Heart right ventricle (tissue), 16 donors: Measurements from ENCODE around the gene DOCK9. TPM values are rescaled to one million over a fixed set of nuclear protein-coding genes. Genes with fewer than 3 reads are reported as not detected.

ENCODE experiments used
- ATAC-seq, 8 donors: fragments of 200-7000 bp; cut with Tn5 transposase; one replicate each; pipeline ENCODE4 v1.9.1; 2020; ENCODE audit warnings: mild to moderate bottlenecking in 8 of 8, moderate library complexity in 8 of 8, moderate number of reproducible peaks in 1 of 8
- DNase-seq, 2 donors: peaks; one replicate each; pipeline ENCODE4 v3.0.0-alpha.2; 2020
- H3K27ac ChIP-seq, 10 donors: fragments of 200-600 bp; sonication (generic) in 2 of 10; one replicate each; pipeline versions ENCODE4 v1.5.0 to v1.8.0; 2020 to 2022; ENCODE audit warnings: mild to moderate bottlenecking in 3 of 10
- H3K27me3 ChIP-seq, 7 donors: fragments of 200-600 bp; one replicate each; pipeline ENCODE4 v1.8.0; 2021 to 2022; ENCODE audit warnings: mild to moderate bottlenecking in 2 of 7
- H3K36me3 ChIP-seq, 9 donors: fragments of 200-600 bp; sonication (generic) in 1 of 9; one replicate each; pipeline versions ENCODE4 v1.5.0 to v1.8.0; 2020 to 2022; ENCODE audit warnings: mild to moderate bottlenecking in 2 of 9
- H3K4me1 ChIP-seq, 9 donors: fragments of 200-600 bp; sonication (generic) in 1 of 9; one replicate each; pipeline versions ENCODE4 v1.5.0 to v1.8.0; 2020 to 2022; ENCODE audit warnings: mild to moderate bottlenecking in 4 of 9
- H3K4me3 ChIP-seq, 10 donors: fragments of 200-600 bp; sonication (generic) in 2 of 10; one replicate each; pipeline versions ENCODE4 v1.5.0 to v1.8.0; 2020 to 2022; ENCODE audit warnings: mild to moderate bottlenecking in 7 of 10, moderate library complexity in 2 of 10
- H3K9me3 ChIP-seq, 11 donors: fragments of 200-600 bp in 10 of 11; sonication (generic) in 2 of 11; one replicate each; pipeline versions ENCODE4 v1.5.0 to v1.8.0; 2013 to 2022; ENCODE audit warnings: mild to moderate bottlenecking in 2 of 11, control low read depth in 1 of 11, moderate library complexity in 1 of 11
- WGBS, 2 donors: extraction: QIAGEN DNeasy Blood & Tissue Kit; methylation state at CpG; one replicate each; pipeline ENCODE4 v1.1.7; 2013; ENCODE audit warnings: inconsistent platforms in 1 of 2; 5-methylcytosine and 5-hydroxymethylcytosine counted together
- intact Hi-C, 10 donors: fragments of 100-400 bp; cut with DNase I; formaldehyde crosslinking; loops; one replicate each; pipeline versions ENCODE4 v1.11.1 to v1.14.2; 2022
- polyA plus RNA-seq, 2 donors: library from polyadenylated mRNA; stranded (reverse); fragments of 200-250 nt; gene quantifications; one replicate each; pipeline ENCODE4 v1.2.3, GENCODE V29; 2013
- total RNA-seq, 10 donors: library from RNA; stranded (reverse); fragmentation: NEBNext Ultra II Directional in 3 of 10; extraction: Animal tissue kit (Norgen Biotek cat#: 25700) in 3 of 10; gene quantifications; one replicate each; pipeline versions ENCODE4 v1.2.1 to v1.2.4, GENCODE V29; 2021 to 2023
- TF ChIP-seq, protein P1 (sequence below), 9 donors: fragments of 200-600 bp; sonication (generic) in 2 of 9; IDR thresholded peaks; one replicate each; pipeline versions ENCODE4 v1.5.0 to v1.8.0; 2021 to 2022; ENCODE audit warnings: antibody characterized with exemption in 9 of 9, mild to moderate bottlenecking in 5 of 9, moderate library complexity in 1 of 9
- donor health status: Arrhythmogenic right ventricular cardiomyopathy.
- donor health status: ischemic (EF 13 %, LVEDD 7.1; RV severe dilation, severe dysfunction).
- donor health status: healthy with polysubstance abuse.
- donor health status: DM: no; HTN: yes; CAD: no.
- donor health status: DM: no; HTN: no; CAD: no.
- donor health status: ischemic (EF 25% LVEDD 6.9; RV normal size, moderate dysfunction).
- donor health status: ischemic (EF 25% LVEDD 5.7; RV mildly dilated, moderate dysfunction).
- donor health status: healthy.
- donor health status: DM: yes; HTN: yes; CAD: no.
- donor health status: Ischemic cardiomyopathy.
- donor health status: ischemic (EF 35%, LVEDD 5.7; RV mildly dilated, moderate dysfunction).
- donor health status: nonischemic (EF 11% LVEDD 7.7; RV severe dilation, severe dysfunction).
- donor health status: DM: yes; HTN: yes; CAD: no.
- donor health status: PGD.
- donor health status: ischemic (EF 29% LVEDD 5.4; RV normal size, mild dysfunction).
- donor health status: nonischemic (EF 23%, LVEDD 6.1; RV moderate dilation, normal function).

DOCK9 gene
- total and polyA plus RNA-seq, 12 donors = 31.6 to 73.7 (median 43.4) TPM

DNA sequence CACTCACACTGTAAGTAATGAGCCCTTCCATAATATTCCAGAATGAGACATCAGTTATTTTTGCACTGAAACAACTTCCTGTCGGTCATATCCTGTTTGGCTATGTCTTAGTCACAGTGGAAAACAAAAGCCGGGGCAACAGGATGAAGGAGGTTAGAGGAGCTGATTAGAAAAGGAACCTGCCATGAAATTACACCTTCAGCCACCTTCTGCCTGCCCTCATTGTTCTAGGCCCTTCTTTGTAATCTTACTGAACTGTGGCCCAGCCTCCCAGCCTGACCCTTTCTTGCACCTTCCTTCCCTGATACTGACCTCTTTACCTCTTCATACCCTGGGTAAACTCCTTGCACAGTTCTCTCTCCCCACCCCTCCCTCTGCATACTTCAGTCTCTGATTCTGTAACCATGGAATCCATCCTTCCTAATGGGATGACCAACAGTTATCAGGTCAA lies 67.3 kb downstream of the DOCK9 start:
- intact Hi-C loops = loop anchor here in 4 of 10 donors (5.0 to 10.0 kb wide), 3 partner anchors 54 to 122 kb away; partner anchors contain the start of gene DOCK9 (in 3 of the 4)

DNA sequence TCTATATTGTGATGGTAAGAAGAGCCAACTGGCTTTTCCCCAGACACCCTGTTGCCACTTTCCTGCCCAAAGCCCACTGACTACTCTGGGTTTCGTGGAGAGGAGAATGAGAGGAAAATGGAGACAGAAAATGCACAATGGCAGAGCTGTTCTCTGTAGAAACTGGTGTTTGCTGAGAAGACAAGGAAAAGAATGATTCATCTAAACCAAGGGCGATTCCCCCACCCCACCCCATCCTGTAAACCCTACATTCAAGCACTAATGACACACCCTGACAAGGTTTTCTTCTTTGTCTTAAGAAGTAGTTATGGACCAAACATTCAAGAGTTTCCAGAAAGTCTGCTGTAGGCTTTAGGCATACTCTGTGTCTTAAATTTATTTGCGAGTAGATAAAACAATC lies 68.8 kb downstream of the DOCK9 start:
- WGBS, 2 donors = 81% methylated on average over 3 of the region's 3 CpGs

More for the DNA sequence above, 67.3 kb downstream of the DOCK9 start:
- peaks cover 4 to 65% (median 33%) of the 10 kb centered on the region in 9 donors for H3K4me1 ChIP-seq
- peak; percentile 83 to 96 (median 92) for ATAC-seq
- TF ChIP-seq, protein P1, sequence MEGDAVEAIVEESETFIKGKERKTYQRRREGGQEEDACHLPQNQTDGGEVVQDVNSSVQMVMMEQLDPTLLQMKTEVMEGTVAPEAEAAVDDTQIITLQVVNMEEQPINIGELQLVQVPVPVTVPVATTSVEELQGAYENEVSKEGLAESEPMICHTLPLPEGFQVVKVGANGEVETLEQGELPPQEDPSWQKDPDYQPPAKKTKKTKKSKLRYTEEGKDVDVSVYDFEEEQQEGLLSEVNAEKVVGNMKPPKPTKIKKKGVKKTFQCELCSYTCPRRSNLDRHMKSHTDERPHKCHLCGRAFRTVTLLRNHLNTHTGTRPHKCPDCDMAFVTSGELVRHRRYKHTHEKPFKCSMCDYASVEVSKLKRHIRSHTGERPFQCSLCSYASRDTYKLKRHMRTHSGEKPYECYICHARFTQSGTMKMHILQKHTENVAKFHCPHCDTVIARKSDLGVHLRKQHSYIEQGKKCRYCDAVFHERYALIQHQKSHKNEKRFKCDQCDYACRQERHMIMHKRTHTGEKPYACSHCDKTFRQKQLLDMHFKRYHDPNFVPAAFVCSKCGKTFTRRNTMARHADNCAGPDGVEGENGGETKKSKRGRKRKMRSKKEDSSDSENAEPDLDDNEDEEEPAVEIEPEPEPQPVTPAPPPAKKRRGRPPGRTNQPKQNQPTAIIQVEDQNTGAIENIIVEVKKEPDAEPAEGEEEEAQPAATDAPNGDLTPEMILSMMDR (IDR thresholded peaks at IDR 0.05) = no peak
- H3K27ac ChIP-seq = peak overlapping the region; percentile 61 to 81 (median 73)
- H3K36me3 ChIP-seq = peaks cover 0 to 54% (median 5%) of the 10 kb centered on the region in 9 donors
- WGBS, 2 donors = 29 to 54% methylated on average over 2 of the region's 2 CpGs
- DNase-seq = peak in 1 of 2 donors; percentile 56
- no peaks in the 10 kb centered on the region for H3K9me3 ChIP-seq
- H3K27me3 ChIP-seq = no peaks in the 10 kb centered on the region
- no peak overlapping the region for H3K4me3 ChIP-seq

DNA sequence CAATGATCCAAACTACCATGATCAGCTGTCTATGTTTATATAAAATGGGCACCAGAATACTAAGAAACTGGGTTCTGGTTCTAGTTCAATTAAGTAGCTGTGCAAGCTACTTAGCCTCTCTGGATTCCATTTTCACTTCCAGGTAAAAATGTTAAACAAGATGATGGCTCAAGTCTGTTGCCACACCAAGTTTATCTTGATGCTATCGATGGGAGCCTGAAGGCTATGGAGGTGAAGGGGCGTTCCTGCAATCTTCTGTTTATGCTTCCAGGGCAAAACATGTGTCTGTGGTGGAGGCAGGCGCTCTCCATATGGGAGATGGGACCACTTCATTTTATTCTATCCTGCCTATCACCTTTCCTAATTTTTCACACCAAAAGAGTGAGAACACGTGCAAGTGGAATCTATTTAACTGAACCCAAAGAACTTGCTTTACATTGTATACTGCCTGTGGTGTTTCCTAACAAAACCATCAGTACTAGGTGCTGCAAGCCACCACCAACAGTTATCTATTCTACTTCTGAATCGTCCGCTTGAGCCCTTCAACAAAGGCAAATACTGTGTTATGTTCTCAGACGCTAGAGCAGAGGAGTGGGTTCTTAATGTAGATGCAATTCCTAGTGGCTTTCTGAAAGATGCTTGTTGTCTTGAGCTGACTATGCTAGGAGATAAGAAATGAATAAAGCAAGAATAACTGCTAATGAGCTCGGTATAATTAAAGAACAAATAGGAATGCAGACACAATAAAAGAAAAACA lies 70.9 kb downstream of the DOCK9 start:
- TF ChIP-seq, protein P1 (IDR thresholded peaks at IDR 0.05) = no peak
- ATAC-seq (no peak), DNase-seq (no peak)
- intact Hi-C loops = loop anchor here in 1 of 10 donors (5.0 kb wide), 1 partner anchor 70 kb away; the partner anchor contains the start of gene DOCK9
- 95 to 96% methylated on average over 8 of the region's 8 CpGs for WGBS, 2 donors
- no peaks in the 10 kb centered on the region for H3K9me3 ChIP-seq
- peaks cover 0 to 66% (median 8%) of the 10 kb centered on the region in 9 donors for H3K36me3 ChIP-seq
- peaks cover 4 to 32% (median 14%) of the 10 kb centered on the region in 9 donors for H3K4me1 ChIP-seq
- no peak overlapping the region for H3K4me3 ChIP-seq
- H3K27ac ChIP-seq = no peak overlapping the region
- H3K27me3 ChIP-seq = no peaks in the 10 kb centered on the region

More for the DNA sequence above, 68.8 kb downstream of the DOCK9 start:
- ATAC-seq (peak in 2 of 8 donors; percentile 21 to 42), DNase-seq (no peak)
- no peak overlapping the region for H3K4me3 ChIP-seq
- intact Hi-C loops = loop anchor here in 1 of 10 donors (5.0 kb wide), 1 partner anchor 68 kb away; the partner anchor contains the start of gene DOCK9
- H3K9me3 ChIP-seq = no peaks in the 10 kb centered on the region
- TF ChIP-seq, protein P1 (IDR thresholded peaks at IDR 0.05) = no peak
- H3K27me3 ChIP-seq = no peaks in the 10 kb centered on the region
- H3K36me3 ChIP-seq = peaks cover 0 to 52% (median 0%) of the 10 kb centered on the region in 9 donors
- H3K27ac ChIP-seq = peak overlapping the region; percentile 31 to 81 (median 73)
- H3K4me1 ChIP-seq = peaks cover 4 to 53% (median 32%) of the 10 kb centered on the region in 9 donors

DNA sequence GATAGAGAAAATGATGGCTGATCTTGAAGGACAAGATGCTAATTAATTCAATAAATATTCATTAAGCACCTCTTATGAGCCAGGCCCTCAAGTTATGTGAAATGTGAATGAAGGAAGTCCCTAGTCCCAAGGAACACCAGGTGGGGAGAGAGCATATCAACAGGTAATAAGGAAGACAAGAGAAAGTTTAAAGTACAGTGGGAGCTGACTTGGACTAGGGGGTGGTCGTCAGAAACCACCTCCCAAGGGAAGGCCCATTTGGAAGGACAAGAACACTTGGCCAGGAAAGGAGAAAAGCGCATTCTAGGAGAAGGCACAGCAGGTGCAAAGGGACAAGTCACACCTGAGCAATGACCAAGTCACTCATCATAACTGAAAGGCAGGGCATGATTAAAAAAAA lies 72.7 kb downstream of the DOCK9 start:
- 70 to 78% methylated on average over 2 of the region's 2 CpGs for WGBS, 2 donors
- H3K4me3 ChIP-seq = no peak overlapping the region
- no peak overlapping the region for H3K27ac ChIP-seq
- intact Hi-C loops = loop anchor here in 1 of 10 donors (5.0 kb wide), 1 partner anchor 72 kb away; the partner anchor contains the start of gene DOCK9
- no peaks in the 10 kb centered on the region for H3K27me3 ChIP-seq
- TF ChIP-seq, protein P1 (IDR thresholded peaks at IDR 0.05) = no peak
- peaks cover 0 to 83% (median 14%) of the 10 kb centered on the region in 9 donors for H3K36me3 ChIP-seq
- peaks cover 0 to 18% (median 4%) of the 10 kb centered on the region in 9 donors for H3K4me1 ChIP-seq
- no peak for ATAC-seq
- DNase-seq = no peak
- no peaks in the 10 kb centered on the region for H3K9me3 ChIP-seq
